ENCODE data around the gene MPRIP. TPM values are rescaled to one million over a fixed set of nuclear protein-coding genes. Genes with fewer than 3 reads are reported as not detected.
"Not testable (repeated sequence)": the region's sequence is repeated elsewhere in the genome, so short reads cannot be mapped to it uniquely, and the experiment has no call there.

Gene MPRIP
- total RNA-seq, 8 experiments from 2014 or later, result 35.0 to 136 (median 91.5) TPM

GRCh38 chr17:17191961-17192381, 149.7 kb downstream of the MPRIP start:
- Histone ChIP-seq H3K4me3 (no peak overlapping the region), H3K27ac (no peak overlapping the region), H3K4me1 (replicated peaks in 1 of 2) (peaks cover 6 to 9% of the 10 kb centered on the region in 2 donors)
- ATAC-seq (replicated peaks in 6 of 8), result peak; percentile 51 to 90 (median 82)
- WGBS, 10 experiments, result 0 to 88% (median 52%) methylated on average over 2 to 4 of the region's 10 CpGs; no CpG with 5 or more reads in 1 of the 10 experiments
- in situ Hi-C loops (cut with MboI; ENCODE audit: low pct_unique_long_range_greater_than_20kb in 2 of 9, low sequenced_read_pairs in 9 of 9, unreplicated experiment in 9 of 9), result no loop called here

- H3K4me3 ChIP-seq; in situ Hi-C loops (cut with MboI; ENCODE audit: low pct_unique_long_range_greater_than_20kb in 2 of 9, low sequenced_read_pairs in 9 of 9, unreplicated experiment in 9 of 9); H3K27ac ChIP-seq; H3K4me1 ChIP-seq (replicated peaks in 1 of 2); ATAC-seq (replicated peaks in 6 of 8): not testable (repeated sequence)
- 85 to 100% (median 95%) methylated on average over 1 to 5 of the region's 5 CpGs; no CpG with 5 or more reads in 2 of the 10 experiments for WGBS, 10 experiments
These were observed 153.2 kb downstream of the MPRIP start for GRCh38 chr17:17195466-17195865.

- peaks cover 3 to 5% of the 10 kb centered on the region in 2 donors for H3K4me1 ChIP-seq (replicated peaks in 1 of 2)
- no peak overlapping the region for H3K27ac ChIP-seq
- in situ Hi-C loops (cut with MboI; ENCODE audit: low pct_unique_long_range_greater_than_20kb in 2 of 9, low sequenced_read_pairs in 9 of 9, unreplicated experiment in 9 of 9), result no loop called here
- no peak for ATAC-seq (replicated peaks in 6 of 8)
- no peak overlapping the region for H3K4me3 ChIP-seq
These were observed 154.5 kb downstream of the MPRIP start for GRCh38 chr17:17196776-17197175.

- no peak overlapping the region for H3K4me3 ChIP-seq
- ATAC-seq (replicated peaks in 6 of 8), result peak in 2 of 8 experiments; percentile 72 to 91
- in situ Hi-C loops (cut with MboI; ENCODE audit: low pct_unique_long_range_greater_than_20kb in 2 of 9, low sequenced_read_pairs in 9 of 9, unreplicated experiment in 9 of 9), result no loop called here
- peaks cover 0 to 2% of the 10 kb centered on the region in 2 donors for H3K4me1 ChIP-seq (replicated peaks in 1 of 2)
- H3K27ac ChIP-seq, result no peak overlapping the region
- WGBS, 10 experiments, result no CpG with 5 or more reads among the region's 1 CpG
These were observed 156.0 kb downstream of the MPRIP start for GRCh38 chr17:17198281-17198680.

- ATAC-seq (replicated peaks in 6 of 8), result no peak
- no peak overlapping the region for H3K4me3 ChIP-seq
- H3K4me1 ChIP-seq (replicated peaks in 1 of 2), result peaks cover 5 to 6% of the 10 kb centered on the region in 2 donors
- 65 to 89% (median 77%) methylated on average over 2 to 6 of the region's 7 CpGs; no CpG with 5 or more reads in 4 of the 10 experiments for WGBS, 10 experiments
- no peak overlapping the region for H3K27ac ChIP-seq
- in situ Hi-C loops (cut with MboI; ENCODE audit: low pct_unique_long_range_greater_than_20kb in 2 of 9, low sequenced_read_pairs in 9 of 9, unreplicated experiment in 9 of 9), result loop anchor here in 1 of 9 experiments (25.0 kb wide), 1 partner anchor 188 kb away; no protein-coding TSS in a partner anchor
These were observed 158.1 kb downstream of the MPRIP start for GRCh38 chr17:17200311-17200710.

GRCh38 chr17:17200831-17201230, 158.6 kb downstream of the MPRIP start:
- WGBS, 10 experiments, result 72 to 100% (median 82%) methylated on average over 1 to 5 of the region's 5 CpGs; no CpG with 5 or more reads in 1 of the 10 experiments
- H3K4me3 ChIP-seq, result no peak overlapping the region
- no peak for ATAC-seq (replicated peaks in 6 of 8)
- in situ Hi-C loops (cut with MboI; ENCODE audit: low pct_unique_long_range_greater_than_20kb in 2 of 9, low sequenced_read_pairs in 9 of 9, unreplicated experiment in 9 of 9), result loop anchor here in 1 of 9 experiments (25.0 kb wide), 1 partner anchor 189 kb away; no protein-coding TSS in a partner anchor
- no peak overlapping the region for H3K27ac ChIP-seq
- peaks cover 5 to 9% of the 10 kb centered on the region in 2 donors for H3K4me1 ChIP-seq (replicated peaks in 1 of 2)

- Histone ChIP-seq H3K4me3 (no peak overlapping the region), H3K27ac (no peak overlapping the region), H3K4me1 (replicated peaks in 1 of 2) (peaks cover 5 to 9% of the 10 kb centered on the region in 2 donors)
- WGBS, 10 experiments, result 0 to 100% (median 80%) methylated on average over 1 to 8 of the region's 10 CpGs; no CpG with 5 or more reads in 3 of the 10 experiments
- ATAC-seq (replicated peaks in 6 of 8), result no peak
- in situ Hi-C loops (cut with MboI; ENCODE audit: low pct_unique_long_range_greater_than_20kb in 2 of 9, low sequenced_read_pairs in 9 of 9, unreplicated experiment in 9 of 9), result loop anchor here in 1 of 9 experiments (25.0 kb wide), 1 partner anchor 189 kb away; no protein-coding TSS in a partner anchor
These were observed 159.0 kb downstream of the MPRIP start for GRCh38 chr17:17201271-17201670.

- ATAC-seq (replicated peaks in 6 of 8), result no peak
- 0 to 100% (median 92%) methylated on average over 1 to 6 of the region's 8 CpGs; no CpG with 5 or more reads in 2 of the 10 experiments for WGBS, 10 experiments
- H3K4me1 ChIP-seq (replicated peaks in 1 of 2), result peaks cover 5 to 9% of the 10 kb centered on the region in 2 donors
- in situ Hi-C loops (cut with MboI; ENCODE audit: low pct_unique_long_range_greater_than_20kb in 2 of 9, low sequenced_read_pairs in 9 of 9, unreplicated experiment in 9 of 9), result loop anchor here in 1 of 9 experiments (25.0 kb wide), 1 partner anchor 190 kb away; no protein-coding TSS in a partner anchor
- no peak overlapping the region for H3K4me3 ChIP-seq
- H3K27ac ChIP-seq, result no peak overlapping the region
These were observed 159.7 kb downstream of the MPRIP start for GRCh38 chr17:17201907-17202306.

- in situ Hi-C loops (cut with MboI; ENCODE audit: low pct_unique_long_range_greater_than_20kb in 2 of 9, low sequenced_read_pairs in 9 of 9, unreplicated experiment in 9 of 9), result loop anchor here in 1 of 9 experiments (25.0 kb wide), 1 partner anchor 191 kb away; no protein-coding TSS in a partner anchor
- H3K27ac ChIP-seq, result no peak overlapping the region
- 60 to 100% (median 100%) methylated on average over 1 to 6 of the region's 15 CpGs; no CpG with 5 or more reads in 2 of the 10 experiments for WGBS, 10 experiments
- no peak overlapping the region for H3K4me3 ChIP-seq
- H3K4me1 ChIP-seq (replicated peaks in 1 of 2), result peaks cover 5 to 9% of the 10 kb centered on the region in 2 donors
- no peak for ATAC-seq (replicated peaks in 6 of 8)
These were observed 161.0 kb downstream of the MPRIP start for GRCh38 chr17:17203173-17203730.

GRCh38 chr17:17204041-17204591, 161.9 kb downstream of the MPRIP start:
- ATAC-seq (replicated peaks in 6 of 8), result peak in 2 of 8 experiments; percentile 7 to 39
- 33 to 100% (median 92%) methylated on average over 1 to 5 of the region's 15 CpGs; no CpG with 5 or more reads in 5 of the 10 experiments for WGBS, 10 experiments
- H3K4me3 ChIP-seq, result no peak overlapping the region

GRCh38 chr17:17204635-17205231, 162.5 kb downstream of the MPRIP start:
- ATAC-seq (replicated peaks in 6 of 8), result no peak
- Histone ChIP-seq H3K4me3 (peak overlapping the region in 3 of 5 donors; percentile 31 to 51 (median 36)), H3K4me1 (replicated peaks in 1 of 2) (peaks cover 5 to 9% of the 10 kb centered on the region in 2 donors), H3K27ac (no peak overlapping the region)
- WGBS, 10 experiments, result 60 to 100% (median 76%) methylated on average over 1 to 5 of the region's 14 CpGs; no CpG with 5 or more reads in 6 of the 10 experiments
- in situ Hi-C loops (cut with MboI; ENCODE audit: low pct_unique_long_range_greater_than_20kb in 2 of 9, low sequenced_read_pairs in 9 of 9, unreplicated experiment in 9 of 9), result loop anchor here in 1 of 9 experiments (25.0 kb wide), 1 partner anchor 192 kb away; no protein-coding TSS in a partner anchor

More at GRCh38 chr17:17204041-17204591, 161.9 kb downstream of the MPRIP start:
- Histone ChIP-seq H3K27ac (no peak overlapping the region), H3K4me1 (replicated peaks in 1 of 2) (peaks cover 5 to 9% of the 10 kb centered on the region in 2 donors)
- in situ Hi-C loops (cut with MboI; ENCODE audit: low pct_unique_long_range_greater_than_20kb in 2 of 9, low sequenced_read_pairs in 9 of 9, unreplicated experiment in 9 of 9), result loop anchor here in 1 of 9 experiments (25.0 kb wide), 1 partner anchor 192 kb away; no protein-coding TSS in a partner anchor

GRCh38 chr17:17205368-17206123, 163.3 kb downstream of the MPRIP start:
- WGBS, 10 experiments, result 0 to 33% (median 20%) methylated on average over 1 to 5 of the region's 70 CpGs; no CpG with 5 or more reads in 6 of the 10 experiments
- H3K4me3 ChIP-seq, result peak overlapping the region in 4 of 5 donors; percentile 25 to 51 (median 34)
- peak; percentile 43 to 72 (median 58) for ATAC-seq (replicated peaks in 6 of 8)
- in situ Hi-C loops (cut with MboI; ENCODE audit: low pct_unique_long_range_greater_than_20kb in 2 of 9, low sequenced_read_pairs in 9 of 9, unreplicated experiment in 9 of 9), result loop anchor here in 1 of 9 experiments (25.0 kb wide), 1 partner anchor 193 kb away; no protein-coding TSS in a partner anchor
- H3K27ac ChIP-seq, result peak overlapping the region in 1 of 2 donors; percentile 40
- H3K4me1 ChIP-seq (replicated peaks in 1 of 2), result peaks cover 5 to 9% of the 10 kb centered on the region in 2 donors
